Measurements from ENCODE around the gene ZNF296.

ZNF296 gene

DNA sequence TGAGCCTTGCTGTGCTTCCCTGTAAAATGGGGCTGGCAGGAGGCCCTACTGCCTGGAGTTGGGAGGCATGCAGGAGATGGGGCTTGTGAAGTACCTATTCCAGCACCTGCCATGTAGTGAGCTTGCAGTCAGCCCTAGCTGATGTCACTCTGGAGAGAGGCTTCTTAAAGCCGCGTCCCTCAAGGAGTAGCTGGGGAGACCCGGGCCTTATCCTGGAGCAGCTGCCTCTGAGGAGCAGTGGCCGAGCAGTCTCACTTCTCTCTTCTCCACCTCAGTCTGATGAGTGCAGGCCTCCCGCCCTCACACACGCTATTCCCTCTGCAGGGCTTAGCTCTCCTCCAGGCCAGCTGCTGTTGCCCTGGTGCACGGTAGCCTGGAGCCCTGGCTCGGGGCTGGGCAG is 19.4 kb downstream of the ZNF296 start:
- no peak for DNase-seq

DNA sequence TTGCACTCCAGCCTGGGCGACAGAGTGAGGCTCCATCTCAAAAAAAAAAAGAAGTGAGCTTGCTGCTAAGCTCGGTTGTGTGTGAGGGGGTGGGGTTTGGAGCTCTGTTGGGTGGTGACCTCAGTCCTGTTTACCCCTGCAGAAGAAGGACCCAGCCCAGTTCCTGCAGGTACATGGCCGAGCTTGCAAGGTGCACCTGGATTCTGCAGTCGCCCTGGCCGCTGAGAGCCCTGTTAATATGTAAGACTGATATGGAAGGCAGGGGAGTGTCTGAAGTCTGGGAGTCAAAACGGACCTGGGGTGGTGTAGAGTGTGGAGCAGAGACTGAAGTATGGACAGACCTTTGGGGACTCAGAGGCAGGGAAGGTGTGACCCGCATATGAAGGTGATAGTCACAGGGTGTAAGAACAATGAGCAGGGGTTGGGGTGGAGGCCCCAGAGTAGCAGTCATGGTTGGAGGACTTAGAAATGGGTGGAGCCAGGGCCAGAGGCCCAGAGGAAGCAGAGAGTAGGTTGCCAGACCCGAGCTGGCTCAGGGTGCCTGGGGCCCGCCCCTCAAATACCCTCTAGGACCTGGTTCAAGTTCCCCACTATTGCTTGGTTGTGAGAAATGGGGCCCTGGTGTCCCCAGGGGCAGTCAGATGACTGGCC is 24.2 kb downstream of the ZNF296 start:
- DNase-seq = no peak

DNA sequence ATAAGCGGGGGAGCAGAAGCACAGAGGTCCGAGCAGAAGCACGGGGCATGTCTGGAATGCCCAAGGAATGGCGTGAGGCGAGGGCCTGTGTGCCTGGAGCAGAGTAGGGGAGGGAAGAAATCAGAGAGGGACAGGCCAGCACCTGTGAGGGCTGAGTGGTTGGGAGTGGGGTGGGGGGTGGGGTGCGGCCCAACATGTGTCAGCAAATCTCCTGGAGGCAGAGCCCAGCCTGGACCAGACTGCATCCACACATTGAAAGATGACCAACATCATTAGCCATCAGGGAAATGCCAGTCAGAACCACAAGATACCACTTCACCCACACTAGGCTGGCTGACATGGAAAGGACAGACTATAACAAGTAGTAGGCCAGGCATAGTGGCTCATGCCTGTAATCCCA is 26.2 kb downstream of the ZNF296 start:
- no peak for DNase-seq

DNA sequence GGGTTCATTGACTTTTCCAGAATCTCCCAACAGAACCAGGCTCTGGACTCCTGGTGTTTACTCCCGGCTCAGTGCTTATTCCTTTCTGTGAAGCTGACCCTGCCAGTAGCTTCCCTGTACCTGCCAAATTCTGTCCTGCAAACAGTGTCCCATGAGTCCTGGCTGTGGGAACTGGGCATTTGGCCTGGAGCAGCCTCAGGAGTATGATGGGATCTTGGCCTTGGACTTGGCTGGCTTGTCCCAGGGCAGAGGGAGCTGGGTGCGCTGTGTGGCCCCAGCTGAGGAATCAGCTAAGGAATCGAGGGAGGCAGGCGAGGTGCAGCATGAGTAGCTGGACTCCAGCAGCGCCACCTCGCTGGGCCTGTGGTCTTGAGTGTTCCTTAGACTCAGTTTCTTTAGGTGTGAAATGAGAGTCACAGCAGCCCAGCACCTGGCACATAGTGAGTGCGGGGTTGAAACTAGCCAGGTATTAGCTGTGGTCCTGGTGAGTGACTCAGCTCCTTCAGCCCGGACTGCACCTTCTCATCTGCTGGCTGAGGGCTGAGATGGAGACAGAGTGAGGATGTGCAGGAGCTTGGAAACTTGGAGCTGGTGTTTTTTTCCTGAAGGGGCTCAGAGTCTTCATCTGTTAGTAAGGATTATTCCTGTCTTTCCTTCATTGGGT is 27.1 kb downstream of the ZNF296 start:
- no peak for DNase-seq

DNA sequence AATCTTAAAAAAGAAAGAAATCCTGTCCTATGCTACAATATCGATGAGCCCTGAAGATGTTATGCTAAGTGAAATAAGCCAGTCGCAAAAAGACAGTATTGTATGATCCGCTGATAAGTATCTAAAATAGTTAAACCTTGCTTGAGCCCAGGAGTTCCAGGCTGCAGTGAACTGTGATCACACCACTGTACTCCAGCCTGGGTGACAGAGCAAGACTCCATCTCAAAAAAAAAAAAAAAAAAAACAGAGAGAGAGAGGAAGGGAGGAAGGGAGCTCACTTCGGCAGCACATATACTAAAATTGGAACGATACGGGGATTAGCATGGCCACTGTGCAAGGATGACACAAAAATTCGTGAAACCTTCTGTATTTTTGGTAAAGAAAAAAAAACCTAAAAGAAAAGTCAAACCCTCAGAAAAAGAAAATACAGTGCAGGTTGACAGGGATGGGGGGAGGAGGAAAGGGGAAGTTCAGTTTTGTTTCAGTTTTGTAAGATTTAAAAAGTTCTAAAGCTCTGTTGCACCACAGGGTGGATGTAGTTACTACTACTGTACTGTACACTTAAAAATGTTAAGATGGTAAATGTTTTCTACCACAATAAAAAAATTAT is 29.0 kb downstream of the ZNF296 start:
- no peak for DNase-seq

DNA sequence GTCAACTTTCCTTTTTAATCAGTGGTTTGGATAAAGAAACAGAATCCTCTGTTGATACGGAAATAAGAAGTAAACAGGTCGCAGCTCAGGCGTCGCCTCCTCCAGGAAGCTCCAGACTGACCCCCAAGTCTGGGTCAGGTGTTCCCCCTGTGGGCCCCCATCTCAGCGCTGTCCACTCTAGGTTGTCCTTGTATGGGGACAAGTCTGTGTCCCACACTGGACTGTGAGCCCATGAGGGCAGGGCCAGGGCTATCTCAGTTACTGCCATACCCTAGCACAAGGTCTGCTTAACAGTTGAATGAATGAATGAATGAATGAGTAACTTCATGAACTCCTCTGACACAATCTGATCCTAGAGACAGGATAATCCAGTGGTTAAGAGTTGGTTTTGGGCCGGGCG is 29.9 kb downstream of the ZNF296 start:
- DNase-seq = no peak

DNA sequence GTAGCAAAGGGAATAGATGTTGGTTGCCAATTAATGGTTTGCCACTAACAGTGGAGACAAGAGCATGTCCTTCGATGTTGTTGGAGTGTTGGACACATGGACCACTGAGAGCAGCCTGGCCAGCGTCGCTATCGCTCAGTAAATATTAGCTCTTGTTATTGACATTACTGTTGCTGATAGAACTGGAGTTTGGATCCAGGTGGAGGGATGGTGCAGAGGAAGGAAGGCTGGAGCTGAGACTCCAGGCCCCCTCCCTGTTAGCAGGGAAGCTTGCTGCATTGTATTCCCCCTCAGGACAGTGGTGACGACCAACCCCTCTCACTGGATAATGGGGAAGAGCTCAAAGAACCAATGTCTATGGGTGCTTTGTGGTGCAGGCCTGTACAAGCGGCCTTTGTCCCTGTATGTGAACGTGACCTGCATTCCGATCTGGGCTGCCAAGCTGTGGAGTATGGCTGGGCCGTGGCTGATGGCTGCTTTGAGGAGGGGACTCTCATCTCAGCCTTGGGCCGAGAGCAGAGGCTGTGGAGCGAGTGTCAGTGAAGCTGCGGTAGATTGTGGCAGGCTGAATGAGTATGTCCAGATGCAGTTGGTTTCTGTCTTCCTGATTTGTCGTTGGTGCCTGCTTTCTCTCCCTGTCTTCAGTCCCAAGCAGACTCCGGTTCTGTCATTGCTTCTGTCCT is 30.5 kb downstream of the ZNF296 start:
- DNase-seq = no peak

DNA sequence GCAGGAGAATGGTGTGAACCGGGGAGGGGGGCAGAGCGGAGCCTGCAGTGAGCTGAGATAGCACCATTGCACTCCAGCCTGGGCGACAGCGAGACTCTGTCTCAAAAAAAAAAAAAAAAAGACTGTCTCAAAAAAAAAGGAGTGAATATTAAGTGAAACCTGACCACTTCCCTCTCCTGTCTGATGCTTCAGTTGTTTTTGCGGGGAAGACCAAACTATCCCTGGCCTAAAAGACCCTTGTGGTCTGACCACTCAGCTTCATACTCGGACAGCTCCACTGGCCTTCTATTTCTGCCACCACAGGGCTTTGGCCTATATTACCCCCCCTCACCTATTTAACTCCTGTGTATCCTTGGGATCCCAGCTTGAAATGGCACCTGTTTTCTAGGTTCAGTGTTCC is 35.2 kb downstream of the ZNF296 start:
- DNase-seq = no peak

DNA sequence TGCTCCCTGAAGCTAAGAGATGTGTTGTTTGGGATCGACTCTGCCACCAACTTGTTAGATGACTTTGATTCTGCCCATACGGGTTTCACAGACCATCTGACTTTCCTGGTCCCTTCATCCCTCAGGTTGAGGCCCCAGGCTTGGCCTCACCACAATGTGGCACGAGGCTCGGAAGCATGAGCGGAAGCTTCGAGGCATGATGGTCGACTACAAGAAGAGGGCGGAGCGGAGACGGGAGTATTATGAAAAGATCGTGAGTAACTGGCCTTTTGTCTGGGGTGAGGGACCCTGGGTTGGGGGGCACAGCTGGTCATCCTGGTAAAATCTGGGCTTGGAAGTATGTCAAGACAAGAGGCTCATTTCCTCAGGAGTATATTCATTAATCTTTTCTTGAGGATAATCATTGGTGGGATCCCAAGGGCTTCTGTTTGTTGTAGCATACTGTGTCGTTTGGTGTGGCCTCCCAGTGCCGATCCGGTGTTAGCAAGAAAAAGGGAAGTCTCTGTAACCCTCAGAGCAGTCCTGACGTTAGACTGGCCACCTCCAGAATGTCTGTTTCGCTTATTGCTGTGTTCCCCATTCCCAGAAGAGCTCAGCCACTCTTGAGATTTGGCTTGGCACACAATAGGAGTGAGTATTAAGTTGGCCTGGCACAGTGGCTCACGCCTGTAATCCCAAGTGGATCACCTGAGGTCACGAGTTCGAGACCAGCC is 36.1 kb downstream of the ZNF296 start:
- DNase-seq = no peak

DNA sequence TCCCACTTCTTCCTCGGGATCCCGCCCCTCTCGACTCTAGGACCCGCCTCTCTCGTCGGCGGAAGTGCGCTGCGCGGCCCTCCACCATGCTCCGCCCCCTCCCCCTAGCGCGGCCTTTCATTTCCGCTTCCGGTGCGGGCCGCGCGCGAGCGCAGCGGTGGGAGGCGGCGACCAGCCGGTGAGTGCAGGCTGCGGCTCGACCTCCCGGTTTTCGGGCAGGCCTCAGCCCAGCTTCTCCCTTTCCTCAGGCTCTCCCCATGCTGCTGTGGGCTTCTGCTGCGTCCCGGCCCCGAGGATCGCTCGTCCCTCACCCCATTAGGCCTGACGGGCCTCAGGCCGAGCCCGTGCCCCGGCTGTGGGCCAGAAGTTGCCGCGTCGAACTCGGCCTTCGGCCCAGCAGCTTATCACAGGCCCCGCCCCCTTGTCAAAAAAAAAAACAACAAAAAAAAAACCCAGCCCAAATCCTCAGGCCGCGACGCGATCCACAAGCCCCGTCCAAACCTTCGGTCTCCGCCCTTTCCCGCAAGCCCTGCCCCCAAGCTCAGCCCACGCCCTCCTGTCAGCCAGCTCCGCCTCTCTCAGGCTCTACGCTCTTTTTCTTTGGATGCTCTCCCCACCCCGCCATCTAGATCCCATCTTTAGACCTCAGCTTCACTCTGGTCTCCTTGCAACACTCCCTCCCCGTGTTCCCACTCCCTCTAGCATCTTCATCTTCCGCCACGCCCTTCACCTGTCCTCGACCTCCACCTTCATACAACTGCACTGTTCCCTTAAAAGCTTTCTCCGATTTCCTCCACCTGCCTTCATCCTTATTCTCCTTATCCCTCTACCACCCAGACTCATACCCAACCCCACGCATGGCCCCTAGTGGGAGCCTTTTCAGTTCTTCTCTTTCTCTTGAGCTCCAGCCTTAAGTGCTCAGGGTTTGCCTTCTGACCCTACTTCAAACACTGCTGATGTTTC is 37.1 kb downstream of the ZNF296 start, which contains the start of gene CLASRP:
Gene CLASRP (plus strand): TSS at position 115 of the 963 bp plus-strand sequence. CDS start 1,168 bp downstream, outside the sequence.
- peak; percentile 80 to 82 for DNase-seq

DNA sequence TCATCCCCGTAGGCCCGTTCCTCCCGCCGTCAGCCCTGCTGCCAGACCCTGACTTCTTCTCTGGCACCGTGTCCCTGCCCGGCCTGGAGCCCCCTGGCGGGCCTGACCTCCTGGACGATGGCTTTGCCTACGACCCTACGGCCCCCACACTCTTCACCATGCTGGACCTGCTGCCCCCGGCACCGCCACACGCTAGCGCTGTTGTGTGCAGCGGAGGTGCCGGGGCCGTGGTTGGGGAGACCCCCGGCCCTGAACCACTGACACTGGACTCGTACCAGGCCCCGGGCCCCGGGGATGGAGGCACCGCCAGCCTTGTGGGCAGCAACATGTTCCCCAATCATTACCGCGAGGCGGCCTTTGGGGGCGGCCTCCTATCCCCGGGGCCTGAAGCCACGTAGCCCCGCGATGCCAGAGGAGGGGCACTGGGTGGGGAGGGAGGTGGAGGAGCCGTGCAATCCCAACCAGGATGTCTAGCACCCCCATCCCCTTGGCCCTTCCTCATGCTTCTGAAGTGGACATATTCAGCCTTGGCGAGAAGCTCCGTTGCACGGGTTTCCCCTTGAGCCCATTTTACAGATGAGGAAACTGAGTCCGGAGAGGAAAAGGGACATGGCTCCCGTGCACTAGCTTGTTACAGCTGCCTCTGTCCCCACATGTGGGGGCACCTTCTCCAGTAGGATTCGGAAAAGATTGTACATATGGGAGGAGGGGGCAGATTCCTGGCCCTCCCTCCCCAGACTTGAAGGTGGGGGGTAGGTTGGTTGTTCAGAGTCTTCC is 38.7 kb downstream of the ZNF296 start:
- no peak for DNase-seq

DNA sequence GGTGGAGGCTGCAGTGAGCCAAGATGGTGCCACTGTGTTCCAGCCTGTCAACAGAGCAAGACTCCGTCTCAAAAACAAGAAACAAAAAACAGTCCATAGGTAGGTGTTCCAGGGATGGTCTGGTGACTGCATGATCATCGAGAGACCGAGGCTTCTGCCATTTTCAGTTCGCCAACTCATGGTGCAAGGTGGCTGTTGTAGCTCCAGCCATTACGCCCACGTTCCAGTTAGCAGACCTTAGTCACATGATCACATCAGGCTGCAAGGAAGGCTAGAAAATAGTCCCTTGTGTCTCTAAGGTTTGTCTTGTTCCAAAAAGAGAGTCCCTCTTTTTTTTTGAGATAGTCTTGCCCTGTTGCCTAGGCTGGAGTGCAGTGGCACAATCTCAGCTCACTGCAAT is 40.5 kb downstream of the ZNF296 start:
- DNase-seq = no peak

DNA sequence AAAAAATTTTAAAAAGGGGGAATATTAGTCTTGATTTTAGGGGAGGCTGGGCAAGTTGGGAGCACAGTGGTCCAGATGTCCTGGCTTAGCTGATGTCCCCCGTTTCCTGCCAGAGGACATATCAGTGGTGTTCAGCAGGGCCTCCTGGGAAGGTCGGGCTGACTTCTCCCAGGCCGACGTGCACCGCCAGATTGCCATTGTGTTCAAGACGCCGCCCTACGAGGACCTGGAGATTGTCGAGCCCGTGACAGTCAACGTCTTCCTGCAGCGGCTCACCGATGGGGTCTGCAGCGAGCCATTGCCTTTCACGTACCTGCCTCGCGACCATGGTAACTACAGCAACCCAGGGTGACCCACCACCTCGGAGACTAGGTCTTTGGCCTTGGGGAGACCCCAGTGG is 43.9 kb downstream of the ZNF296 start:
- DNase-seq = no peak

DNA sequence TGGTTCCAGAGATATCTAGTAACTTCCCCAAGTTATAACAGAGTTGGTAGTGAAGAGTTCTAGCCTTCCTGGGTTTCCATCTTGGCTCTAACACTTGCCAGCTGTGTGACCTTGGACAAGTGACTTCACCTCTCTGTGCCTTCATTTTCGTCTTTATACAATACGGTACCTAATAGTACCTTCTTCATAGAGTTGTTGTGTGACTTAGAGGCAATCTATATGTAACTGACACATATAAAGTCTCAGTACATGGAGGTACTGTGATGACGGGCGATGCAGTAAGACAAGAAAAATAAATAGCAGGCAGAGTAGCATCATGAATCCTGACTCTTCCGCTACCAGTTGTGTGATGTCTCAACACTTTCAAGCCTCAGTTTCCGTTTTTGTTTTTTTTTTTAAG is 45.5 kb downstream of the ZNF296 start:
- DNase-seq = no peak

DNA sequence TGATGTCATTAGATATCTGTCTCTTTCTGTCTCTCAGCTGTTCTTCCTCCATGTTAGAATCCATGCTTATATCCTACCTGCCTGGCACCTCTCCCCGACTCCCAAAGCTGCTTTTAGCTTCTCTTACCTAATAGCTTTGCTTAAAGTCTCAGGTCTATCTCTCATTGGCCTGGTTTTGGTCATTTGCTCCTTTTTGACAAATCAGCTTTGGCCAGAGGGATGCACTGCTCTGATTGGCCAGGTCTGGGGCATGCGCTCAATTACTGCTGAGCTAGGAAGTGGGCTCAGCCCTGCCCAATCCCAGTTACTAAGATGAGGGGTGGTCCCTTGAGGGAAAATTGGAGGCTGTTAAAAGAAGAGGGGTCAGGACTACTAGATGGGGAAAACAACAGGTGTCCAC is 48.9 kb downstream of the ZNF296 start:
- DNase-seq = no peak

DNA sequence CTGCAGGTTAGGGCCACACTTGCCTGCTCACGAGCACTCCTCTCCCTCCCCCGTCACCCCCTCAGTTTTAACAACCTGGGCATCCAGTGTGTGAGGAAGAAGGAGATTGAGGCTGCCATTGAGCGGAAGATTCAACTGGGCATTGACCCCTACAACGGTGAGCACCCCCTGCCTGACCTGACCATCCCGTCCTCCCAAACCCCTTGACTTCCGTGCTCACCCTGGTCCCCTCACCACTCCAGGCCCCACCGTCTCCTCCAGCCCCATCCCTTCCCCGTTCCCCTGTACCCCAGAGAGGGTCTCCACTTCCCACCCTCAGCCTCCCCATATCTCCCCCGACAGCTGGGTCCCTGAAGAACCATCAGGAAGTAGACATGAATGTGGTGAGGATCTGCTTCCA is 51.0 kb downstream of the ZNF296 start:
- DNase-seq = no peak

DNA sequence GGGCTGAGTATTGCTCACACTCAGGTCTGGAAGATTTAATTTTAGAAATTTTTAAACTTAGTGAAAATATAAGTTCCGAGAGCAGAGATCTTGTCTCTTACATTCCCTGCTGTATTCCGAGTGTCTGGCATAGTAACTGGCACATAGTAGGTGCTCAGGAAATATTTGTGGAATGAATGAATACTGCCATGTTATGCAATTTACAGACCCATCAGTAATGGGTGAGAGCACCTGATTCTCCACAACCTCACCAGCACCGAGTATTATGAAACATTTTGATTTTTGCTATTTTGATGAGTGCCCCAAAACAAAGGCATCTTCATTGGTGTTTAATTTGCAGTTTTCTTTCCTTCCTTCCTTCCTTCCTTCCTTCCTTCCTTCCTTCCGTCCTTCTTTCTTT is 53.2 kb downstream of the ZNF296 start:
- DNase-seq = no peak

DNA sequence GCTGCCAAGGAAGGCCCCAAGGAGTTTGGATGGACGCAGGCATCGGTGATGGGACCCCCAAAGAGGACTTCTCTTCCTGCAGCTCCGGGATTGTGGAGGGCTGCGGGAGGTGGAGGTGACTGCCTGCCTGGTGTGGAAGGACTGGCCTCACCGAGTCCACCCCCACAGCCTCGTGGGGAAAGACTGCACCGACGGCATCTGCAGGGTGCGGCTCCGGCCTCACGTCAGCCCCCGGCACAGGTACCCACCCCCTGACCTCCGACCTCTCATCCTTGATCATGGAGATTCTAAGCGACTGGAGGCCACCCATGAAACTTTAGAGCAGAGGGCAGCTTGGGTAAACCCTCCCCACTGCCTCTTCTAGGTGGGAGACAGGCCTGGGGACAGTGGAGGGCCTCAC is 54.3 kb downstream of the ZNF296 start:
- no peak for DNase-seq
